NCI-H1105 treated with DMSO at 0.1 percent for 48 hours (cell line): ENCODE measurements around the gene ZC3H15.

Experiments
- DNase-seq: peaks from one replicate; lab custom pipeline; 2025; lab: John Stamatoyannopoulos, UW

ZC3H15 gene

DNA sequence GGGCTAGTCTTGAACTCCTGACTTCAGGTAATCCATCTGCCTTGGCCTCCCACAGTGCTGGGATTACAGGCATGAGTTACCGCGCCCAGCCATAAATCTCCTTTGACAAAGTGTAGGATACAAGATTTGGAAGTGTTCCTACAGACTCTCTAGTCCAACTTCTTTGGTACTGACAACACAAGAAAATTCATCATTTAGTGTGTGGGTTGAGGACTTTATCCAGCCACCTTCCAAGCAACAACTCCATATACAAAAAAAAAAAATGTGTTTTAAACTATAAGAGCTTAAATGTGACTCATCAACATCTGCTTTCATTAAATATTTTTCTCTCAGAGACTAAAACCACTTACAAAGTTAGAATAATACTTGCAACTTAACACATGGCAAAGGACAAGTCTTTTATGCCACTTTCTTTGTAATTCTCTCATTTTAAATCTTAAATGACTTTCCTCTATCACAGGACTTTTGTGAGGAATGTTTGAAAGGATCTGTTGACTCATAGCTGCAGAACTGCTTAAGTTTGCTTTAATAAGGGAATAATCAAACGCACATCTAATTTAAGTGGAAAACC, 57.6 kb downstream of the ZC3H15 start:
- DNase-seq, result no peak

GRCh38 chr2:186544255-186544675, 58.2 kb downstream of the ZC3H15 start:
- no peak for DNase-seq

- DNase-seq, result no peak
Observed at GRCh38 chr2:186546846-186547245, 60.8 kb downstream of the ZC3H15 start.

GRCh38 chr2:186551323-186552050, 65.4 kb downstream of the ZC3H15 start:
- DNase-seq, result no peak

DNA sequence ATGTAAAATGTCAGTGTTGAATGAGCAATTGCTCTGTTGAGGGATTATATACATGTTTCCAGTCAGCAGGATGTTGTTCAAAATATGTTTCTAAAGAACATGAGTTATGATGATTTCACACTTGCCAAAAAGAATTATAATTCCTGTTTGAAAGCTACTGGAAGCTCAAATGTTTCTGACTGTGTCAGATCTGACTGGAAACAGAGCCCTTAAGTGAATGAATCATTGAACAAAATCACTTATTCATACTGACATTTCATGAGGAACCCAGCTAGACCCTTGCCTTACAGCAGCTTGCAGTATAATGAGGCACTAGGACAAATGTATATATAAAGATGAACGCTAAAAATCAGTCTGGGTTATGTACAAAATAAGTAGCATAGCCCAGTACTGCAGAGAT, 68.4 kb downstream of the ZC3H15 start:
- DNase-seq, result no peak

DNA sequence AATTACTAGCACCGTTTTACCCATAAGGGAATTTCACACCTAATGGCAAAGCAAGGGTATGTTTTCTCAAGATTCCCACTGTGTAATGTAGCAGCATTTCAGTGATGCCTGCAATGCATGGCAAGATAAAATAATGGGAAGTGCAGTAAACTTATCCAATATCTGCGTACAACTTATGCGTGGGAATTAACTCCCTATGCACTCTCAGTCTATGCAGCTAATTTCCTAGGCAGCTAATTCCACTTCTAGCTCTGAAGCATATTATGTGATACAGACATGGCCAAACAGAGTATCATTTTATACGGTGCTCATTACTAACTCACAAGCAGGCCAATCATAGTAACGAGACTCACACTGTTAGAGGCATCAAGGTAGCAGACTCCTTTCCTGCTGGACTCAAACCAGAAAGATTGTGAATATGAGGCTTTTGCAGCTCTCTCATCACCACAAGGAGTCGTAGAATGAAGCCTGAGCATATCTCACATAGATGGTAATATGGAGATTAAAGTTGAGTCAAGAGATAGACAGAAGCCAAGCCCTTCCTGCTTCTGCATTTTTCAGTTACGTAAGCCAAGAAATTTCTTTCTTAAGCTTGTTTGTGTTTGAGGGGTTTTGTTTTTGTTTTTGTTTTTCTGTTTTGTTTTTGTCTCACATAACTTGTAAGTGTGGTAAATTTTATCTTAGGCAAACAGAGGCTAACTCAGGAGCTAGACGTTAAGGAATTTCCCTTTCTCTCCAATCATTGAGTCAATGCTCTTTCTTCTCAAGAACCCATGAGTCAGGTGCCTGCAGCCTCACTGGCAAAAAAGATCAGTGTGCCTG, 69.0 kb downstream of the ZC3H15 start:
- no peak for DNase-seq

DNA sequence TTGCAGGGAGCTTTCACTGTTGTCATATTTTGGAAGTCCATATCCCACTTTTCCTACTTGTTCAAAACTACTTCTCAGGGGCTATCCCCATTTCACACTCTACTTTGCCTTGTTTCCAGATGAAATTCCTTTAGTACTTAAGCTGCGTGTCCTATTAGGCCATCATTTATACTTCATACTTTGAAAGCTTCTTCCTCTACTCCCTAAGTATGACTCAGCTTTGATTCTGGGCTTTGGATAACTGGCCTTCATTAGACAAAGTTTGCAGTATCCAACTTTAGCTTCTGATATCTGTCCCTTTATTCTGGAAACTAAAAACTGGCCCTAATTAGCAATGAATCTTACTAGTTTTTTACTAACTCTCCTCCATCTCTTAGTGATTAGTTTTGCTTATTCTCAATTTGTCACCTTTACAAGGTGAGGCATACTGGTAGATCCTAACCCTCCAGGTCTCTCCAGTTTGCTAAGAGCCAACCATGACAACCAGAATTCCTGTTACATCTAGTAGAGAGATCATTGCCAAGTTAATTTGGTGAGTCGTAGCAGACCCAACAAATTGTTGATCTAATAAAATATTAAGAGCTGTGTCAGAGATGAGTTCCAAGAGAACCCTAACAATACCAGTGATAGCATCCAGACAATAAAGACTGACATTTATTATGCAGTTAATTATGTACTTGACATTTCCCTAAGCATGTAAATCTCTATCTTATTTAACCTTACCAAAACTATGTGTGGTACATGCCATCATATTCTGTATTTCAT, 72.6 kb downstream of the ZC3H15 start:
- DNase-seq, result no peak
